Endometrial microvascular endothelial cells (primary cell): ENCODE data around the gene USP46. TPM values are rescaled to one million over a fixed set of nuclear protein-coding genes. Genes with fewer than 3 reads are reported as not detected.

Source experiments
- in situ Hi-C: cut with HindIII; loops from 2 replicates; pipeline ENCODE4 v1.10.0; 2017; ENCODE audit warnings: low sequenced_read_pairs, low pct_unique_long_range_greater_than_20kb; ENCODE audit errors: inconsistent ontology term
- total RNA-seq: library from RNA; depleted of rRNA; stranded (reverse); fragments of >200 nt; gene quantifications from one replicate; pipeline ENCODE4 v1.2.3, GENCODE V29; 2015; ENCODE audit errors: inconsistent ontology term

The USP46 gene, protein sequence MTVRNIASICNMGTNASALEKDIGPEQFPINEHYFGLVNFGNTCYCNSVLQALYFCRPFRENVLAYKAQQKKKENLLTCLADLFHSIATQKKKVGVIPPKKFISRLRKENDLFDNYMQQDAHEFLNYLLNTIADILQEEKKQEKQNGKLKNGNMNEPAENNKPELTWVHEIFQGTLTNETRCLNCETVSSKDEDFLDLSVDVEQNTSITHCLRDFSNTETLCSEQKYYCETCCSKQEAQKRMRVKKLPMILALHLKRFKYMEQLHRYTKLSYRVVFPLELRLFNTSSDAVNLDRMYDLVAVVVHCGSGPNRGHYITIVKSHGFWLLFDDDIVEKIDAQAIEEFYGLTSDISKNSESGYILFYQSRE
- 15.1 TPM for total RNA-seq

DNA sequence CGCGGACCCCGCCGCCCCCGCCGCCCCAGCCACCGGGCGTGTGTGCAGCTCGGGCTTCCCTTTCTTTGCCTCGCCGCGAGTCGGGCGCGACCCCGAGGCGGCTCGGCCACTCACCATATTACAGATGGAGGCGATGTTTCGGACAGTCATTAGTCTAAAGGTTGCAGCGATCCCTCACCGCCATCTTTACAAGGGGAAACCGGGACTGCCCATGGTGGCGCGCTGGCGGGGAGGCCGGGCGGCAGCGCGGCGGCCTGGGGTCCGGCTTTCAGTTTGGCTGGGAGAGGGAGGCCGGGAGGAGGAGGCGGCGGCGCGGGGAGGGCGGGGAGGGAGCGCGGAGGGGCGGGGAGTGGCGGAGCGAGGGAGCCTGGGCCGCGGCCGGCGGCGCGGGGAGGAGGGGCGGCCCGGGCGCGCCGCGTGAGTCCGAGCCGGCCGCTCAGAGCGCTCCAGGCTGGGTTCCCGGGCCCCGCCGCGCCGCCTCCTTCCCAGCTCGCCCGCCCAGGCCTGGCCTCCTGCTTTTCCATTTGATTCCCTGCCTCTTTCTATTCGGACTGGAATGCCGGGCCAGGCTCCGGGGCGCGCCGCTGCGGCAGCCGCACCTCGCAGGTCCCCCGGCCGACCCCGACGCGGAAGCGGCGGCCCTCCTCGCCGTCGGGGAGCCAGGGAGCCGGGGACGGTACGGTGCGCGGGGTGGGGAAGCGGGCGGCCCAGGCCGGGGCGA lies at the start of gene USP46:
USP46 (minus strand) TSS at position 301 of the 721 bp plus-strand sequence; CDS start at position 150, 151 bp downstream.
- in situ Hi-C loops = no loop called here

DNA sequence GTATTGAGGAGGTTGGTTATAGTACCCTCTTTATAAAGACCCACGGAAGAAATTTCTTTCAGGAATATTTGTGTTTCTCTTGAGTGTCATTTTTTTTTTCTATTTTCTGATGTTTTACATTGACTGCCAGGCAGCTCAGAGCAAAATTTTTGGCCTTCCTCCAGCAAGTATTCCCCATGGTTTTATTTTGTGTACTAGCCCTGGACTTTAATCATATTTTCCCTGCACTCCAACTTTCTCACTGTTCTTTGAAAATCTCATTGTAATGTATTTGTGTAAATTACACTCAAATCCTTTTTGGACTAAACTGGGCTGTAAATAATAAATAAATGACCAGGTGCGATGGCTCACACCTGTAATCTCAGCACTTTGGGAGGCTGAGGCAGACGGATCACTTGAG lies 45.6 kb upstream of the USP46 start:
- in situ Hi-C loops = no loop called here

DNA sequence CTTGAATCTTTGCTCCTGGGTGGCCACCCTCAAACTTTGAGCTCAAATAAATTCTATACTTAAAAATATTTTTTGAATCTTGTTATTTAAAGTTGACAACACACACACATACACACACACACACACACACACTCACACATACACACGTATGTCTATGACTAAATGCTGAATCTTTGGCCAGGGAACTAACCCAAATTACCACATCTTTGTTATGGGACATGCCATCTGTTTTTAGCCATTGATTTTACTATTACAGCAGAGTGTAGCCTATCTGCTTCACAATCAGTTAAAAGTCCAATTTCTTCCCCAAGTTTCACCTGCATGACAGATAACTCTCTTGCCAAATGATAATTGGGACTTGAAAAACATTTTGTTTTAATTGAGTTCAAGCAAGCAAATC lies 45.0 kb upstream of the USP46 start:
- in situ Hi-C loops = no loop called here

DNA sequence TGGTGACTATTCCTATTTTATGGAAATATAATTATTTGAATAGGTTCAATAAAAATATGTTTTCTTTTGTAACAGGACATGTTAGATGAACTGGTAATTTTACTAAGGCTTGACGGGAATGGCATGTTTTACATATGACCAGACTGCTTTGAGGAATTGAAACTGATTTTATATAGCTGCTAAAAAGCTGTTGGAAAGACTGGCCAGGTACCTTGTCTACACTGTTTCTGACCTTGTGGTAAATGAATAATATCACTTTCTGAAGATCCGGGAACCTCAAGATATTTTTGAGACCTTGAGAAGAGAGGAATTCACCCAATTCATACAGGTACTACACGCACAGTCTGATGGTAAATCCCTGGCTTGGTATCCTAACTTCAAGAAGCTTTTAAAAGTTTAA lies 42.1 kb upstream of the USP46 start:
- in situ Hi-C loops = no loop called here

DNA sequence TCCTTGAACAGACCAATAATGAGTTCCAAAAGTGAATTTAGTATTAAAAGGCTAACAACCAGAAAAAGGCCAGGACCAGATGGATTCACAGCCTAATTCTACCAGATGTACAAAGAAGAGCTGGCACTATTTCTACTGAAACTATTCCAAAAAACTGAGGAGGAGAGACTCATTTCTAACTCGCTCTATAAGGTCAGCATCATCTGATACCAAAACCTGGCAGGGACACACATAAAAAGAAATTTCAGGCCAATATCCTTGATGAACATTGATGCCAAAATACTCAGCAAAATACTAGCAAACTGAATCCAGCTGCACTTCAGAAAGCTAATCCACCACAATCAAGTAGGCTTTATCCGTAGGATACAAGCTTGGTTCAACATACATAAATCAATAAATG lies 35.8 kb upstream of the USP46 start:
- in situ Hi-C loops = no loop called here

DNA sequence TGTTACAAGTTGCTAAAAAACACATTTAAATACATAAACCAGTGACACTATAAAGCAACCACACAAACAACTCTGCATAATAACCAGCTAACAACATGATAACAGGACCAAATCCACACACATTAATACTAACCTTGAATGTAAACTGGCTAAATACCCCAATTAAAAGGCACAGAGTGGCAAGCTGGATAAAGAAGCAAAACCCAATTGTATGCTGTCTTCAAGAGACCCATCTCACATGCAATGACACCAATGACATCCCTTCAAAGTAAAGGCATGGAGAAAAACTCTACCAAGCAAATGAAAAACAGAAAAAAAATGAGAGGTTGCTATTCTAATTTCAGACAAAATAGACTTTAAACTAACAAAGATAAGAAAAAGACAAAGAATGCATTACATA lies 34.4 kb upstream of the USP46 start:
- in situ Hi-C loops = no loop called here

DNA sequence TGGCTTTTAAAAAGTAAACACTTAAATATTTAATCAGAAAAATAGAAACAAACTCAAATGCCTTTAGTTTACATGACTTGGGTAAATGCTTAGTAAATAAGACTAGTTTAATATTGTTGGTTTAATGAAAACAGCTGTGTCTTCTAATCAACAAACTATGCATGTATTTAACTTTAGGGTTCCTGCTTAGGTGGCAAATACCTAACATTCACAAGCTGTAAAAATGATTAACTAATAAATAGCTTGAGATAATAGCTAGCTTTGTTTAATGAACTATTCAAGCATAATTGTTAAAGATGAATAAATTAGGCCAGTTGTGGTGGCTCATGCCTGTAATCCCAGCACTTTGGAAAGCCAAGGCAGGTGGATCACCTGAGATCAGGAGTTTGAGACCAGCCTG lies 30.0 kb upstream of the USP46 start:
- in situ Hi-C loops = no loop called here

DNA sequence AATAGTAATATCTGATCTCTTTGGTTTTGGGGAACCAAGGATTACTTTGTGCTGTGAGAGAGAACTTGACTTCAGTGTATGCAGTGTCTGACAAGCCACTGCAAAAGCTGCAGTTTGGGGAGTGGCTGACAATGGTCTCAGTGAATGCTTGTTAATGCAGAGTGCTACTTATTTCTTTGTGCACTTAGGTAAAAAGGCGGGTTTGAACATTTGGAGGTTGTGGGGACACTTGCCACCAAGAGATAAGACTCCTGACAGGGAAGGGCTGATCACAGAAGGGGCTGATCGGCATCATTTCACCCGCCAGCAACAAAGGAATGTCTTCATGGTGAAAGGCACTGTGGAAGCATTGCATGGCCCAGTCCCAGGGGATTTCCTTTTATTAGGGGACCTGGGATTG lies 28.6 kb upstream of the USP46 start:
- in situ Hi-C loops = no loop called here

DNA sequence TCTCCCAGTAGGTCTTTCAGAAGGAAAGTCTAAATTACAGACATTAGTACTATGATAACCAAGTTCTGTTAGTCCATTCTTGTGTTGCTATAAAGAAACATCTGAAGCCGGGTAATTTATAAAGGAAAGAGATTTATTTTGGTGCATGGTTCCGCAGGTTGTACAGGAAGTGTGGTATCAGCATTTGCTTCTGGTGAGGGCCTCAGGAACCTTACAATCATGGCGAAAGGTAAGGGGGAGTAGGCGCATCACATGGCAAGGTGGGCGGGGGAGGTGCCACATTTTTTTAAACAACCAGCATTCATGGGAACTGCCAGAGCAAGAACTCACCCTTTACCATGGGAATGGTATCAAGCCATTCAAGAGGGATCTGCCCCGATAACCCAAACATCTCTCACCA lies 26.2 kb upstream of the USP46 start:
- in situ Hi-C loops = no loop called here

DNA sequence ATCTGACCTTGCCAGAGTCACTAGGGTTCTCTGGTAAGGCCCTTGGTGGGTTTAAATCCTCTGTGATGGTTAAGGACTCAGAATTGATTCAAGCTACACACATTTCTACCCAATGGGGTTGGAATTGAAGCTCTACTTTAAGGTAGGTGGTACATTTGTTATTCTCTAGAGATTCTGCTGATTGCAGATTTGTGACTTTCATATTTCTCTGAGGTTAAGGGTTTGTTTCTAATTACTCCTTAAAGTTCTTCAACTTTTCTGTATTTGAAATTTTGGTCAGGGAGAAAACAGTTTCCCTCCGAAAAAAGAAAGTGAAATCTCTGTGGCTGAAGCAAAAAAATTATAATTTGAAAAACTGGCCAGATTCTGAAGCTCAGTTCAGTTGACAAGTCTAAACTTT lies 25.8 kb upstream of the USP46 start:
- in situ Hi-C loops = no loop called here

DNA sequence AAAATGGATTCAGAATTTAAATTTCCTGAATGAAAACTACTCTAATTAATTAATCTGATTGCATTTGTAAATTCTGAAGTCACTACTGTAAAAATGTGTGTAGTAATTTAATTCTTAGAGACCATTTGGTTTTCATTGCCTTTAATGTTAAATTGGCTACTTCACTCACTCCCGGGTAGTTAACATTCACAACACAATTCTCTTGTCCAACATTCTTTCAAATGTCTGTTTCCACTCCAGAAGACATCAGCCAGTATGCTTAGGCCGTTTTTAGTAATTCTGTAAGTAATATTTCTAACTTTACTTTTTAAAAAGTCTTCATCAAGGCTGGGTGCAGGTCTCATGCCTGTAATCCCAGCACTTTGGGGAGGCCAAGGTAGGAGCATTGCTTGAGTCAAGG lies 21.3 kb upstream of the USP46 start:
- in situ Hi-C loops = no loop called here

DNA sequence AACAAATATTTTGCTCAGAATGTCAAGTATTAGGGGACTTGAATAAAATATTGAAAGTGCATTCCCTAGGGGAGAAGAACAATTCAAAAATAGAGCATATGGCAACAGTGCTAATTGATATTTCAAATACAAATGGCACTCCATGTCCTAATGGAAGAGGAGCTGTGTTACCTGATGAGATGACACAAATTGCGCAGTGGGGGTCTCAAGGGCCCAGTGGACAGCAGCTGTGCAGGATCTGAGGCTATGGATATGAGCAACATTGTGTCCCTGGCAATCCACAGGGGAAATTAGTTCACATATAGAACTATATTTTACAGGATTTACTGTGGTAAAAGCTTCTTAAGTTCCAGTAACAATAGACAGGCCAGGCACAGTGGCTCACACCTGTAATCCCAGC lies 17.4 kb upstream of the USP46 start:
- in situ Hi-C loops = no loop called here

DNA sequence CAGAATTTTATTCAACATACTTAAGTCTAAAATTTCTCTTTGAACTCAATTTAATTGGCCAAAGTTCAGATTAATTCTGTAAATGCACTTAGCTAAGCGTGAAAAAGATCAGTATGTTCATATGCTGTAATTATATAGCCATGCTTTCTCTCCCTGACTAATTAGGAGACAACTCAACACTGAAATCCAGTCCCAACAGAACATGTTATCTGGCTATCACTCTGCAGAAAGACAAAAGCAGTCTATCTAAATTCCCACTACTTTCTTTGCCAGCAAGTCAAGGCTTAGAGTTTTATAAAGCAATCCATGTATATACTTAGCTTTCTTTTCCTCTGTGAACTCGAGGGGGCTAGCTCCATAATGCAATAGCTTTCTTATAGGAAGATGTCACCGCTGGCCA lies 16.0 kb upstream of the USP46 start:
- in situ Hi-C loops = no loop called here

DNA sequence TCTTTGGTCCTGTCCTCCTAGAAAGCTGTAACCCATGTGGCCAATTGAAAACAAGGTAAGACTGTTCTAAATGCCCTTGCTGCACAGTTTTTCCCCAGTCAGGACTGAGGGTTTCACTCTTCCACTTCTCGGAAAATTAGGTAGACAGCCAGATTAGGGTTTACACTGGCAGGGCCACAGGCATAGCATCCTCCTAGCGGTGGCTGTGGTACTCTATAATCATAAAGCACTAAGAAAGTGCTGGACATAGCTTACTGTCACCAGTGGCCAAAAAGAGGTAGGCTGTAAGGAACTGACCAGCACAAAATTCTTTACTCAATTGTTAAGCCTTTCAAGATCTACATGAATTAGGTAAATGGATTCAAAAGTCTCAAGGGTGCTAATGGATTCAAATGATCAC lies 11.6 kb upstream of the USP46 start:
- in situ Hi-C loops = no loop called here

DNA sequence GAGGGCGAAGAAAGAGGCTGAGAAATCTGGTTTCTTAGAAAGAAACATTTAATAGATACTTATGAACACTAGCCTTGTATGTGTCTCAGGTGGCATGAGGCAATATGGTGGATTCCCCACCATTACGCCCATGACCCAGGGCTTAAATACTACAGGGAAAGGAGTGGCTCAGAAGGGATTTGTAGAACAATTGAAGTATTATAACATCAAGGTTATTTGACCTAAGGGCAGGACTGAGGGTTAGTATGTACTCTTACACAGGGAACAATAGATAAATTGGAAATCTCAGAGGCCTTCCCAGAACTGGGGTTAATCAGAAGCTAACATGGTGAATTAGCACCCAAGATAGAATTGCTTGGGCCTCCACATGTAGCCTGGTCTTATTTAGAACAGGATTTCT lies 11.0 kb upstream of the USP46 start:
- in situ Hi-C loops = no loop called here

DNA sequence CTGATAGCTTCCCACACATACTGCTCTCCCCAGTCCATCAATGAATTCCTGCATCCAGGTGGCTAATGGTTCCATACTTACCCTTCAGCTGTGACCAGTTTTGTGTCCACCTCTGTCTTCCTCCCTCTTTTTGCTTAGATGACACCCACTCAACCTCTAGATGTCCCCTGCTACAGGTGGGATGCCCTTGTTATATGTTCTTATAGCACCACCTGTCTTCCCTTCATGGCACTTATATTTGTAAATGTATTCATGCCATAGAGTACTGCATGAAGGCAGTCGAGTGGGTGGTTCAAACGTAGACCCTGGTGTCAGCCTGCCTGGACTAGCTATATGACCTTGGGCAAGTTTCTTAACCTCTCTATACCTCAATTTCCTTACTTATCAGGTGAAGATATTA lies 6.5 kb upstream of the USP46 start:
- in situ Hi-C loops = no loop called here

DNA sequence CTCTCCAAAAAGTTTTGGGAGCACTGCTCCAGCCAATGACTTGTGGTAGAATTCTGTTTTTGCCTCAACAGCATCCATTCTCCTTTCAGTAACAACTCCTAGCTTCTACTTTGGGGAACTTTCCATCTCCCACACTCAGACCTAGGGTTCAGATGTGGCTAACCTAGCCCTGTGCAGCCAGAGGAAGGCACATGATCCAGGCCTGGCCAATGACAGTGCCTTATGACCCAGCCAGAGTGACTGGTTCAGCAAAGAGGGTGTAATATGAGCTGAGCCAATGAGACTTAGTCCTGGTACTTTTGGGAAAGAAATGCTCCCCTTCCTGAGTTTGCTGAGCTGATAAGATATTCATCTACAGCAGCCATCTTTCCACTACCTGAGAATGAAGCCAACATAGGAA lies 5.4 kb upstream of the USP46 start:
- in situ Hi-C loops = no loop called here

DNA sequence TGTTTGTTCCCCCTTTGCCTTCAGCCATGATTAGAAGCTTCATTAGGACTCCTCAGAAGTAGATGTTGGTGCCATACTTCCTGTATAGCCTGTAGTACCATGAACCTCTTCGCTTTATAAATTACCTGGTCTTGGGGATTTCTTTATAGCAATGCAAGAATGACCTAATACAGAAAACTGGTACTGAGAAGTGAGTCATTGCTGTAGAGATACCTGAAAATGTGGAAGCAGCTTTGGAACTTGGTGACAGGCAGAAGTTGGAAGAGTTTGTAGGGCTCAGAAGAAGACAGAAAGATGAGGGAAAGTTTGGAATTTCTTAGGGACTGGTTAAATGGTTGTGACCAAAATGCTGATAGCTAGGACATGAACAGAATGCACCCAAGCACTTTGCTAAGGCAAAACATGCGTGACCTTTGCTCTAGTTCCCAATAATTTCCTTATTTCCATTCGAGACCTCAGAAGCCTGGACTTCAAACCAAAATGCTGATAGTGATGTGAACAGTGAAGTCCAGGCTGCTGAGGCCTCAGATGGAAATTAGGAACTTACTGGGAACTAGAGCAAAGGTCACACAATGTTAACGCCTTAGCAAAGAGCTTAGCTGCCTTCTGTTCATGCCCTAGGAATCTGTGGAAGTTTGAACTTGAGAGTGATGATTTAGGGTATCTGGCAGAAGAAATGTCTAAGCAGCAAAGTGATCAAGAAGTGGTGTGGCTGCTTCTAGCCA lies 3.0 kb upstream of the USP46 start:
- in situ Hi-C loops = no loop called here

DNA sequence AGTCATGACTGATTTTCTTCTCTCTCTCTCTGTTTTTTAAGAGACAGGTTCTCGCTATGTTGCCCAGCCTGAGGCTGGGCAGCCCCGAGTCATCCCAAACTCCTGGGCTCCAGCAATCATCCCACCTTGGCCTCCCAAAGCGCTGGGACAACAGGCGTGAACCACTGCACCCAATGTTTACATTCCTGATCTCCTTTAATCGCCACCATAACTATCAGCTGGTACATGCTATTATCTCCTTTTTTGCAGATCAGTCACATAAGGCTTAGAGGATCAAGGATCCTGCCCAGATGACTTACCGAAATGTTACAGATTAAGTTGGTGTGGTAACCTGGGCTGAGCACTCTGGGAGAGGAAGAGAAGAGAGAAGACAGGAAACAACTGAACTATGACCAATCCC lies 1.5 kb upstream of the USP46 start:
- in situ Hi-C loops = no loop called here

DNA sequence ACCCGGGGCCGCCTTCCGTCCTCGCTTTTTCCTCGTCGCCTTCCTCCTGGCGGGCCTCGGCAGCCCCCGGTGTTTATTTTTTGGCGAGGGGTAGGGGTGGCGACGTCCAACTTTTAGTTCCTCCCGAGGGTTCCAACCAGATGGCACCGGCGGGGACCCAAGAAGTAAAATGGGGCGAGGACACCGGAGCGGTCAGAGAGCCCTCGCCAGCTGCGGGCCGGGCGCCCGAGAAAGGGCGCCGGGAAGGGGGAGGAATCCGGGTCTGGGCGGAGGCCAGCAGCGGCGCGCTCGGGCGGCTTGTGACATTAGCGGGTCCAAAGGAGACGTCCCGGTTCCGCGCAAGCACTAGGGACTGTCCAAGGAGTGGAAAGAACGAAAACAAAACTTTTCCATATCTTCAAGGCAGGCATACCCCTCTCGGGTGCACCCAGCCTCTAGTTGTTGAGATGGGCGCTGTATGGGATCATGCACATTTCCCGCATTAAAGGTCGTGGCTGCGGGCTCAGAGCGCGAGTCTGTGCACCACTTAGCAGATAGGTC lies 691 bp upstream of the USP46 start:
- in situ Hi-C loops = no loop called here
